ENCODE results near the gene CBX5. TPM values are rescaled to one million over a fixed set of nuclear protein-coding genes. Genes with fewer than 3 reads are reported as not detected.

Gene CBX5
- total and polyA plus RNA-seq, 2 of the 8 experiments (the other 6 are each of a cell fraction or from before 2014, with no cell fraction given) = 62.4 to 231 TPM

GRCh38 chr12:54199034-54199433 lies 80.9 kb downstream of the CBX5 start:
- CTCF ChIA-PET (ENCODE audit: partially characterized antibody) = interaction anchor here (0.5 to 20.1 kb wide), 19 partner anchors 8 to 718 kb away, joined by 3 to 339 read pairs (median 7); partner anchors contain the start of genes HOXC10, HOXC4, HOXC5 and HOXC6
- Histone ChIP-seq H2BK5ac (ENCODE audit: low read depth, low read length) (no peak overlapping the region), H3K14ac (ENCODE audit: insufficient read length) (no peak overlapping the region), H3K23me2 (ENCODE audit: low read depth, low read length) (no peaks in the 10 kb centered on the region), H3K9ac (replicated peaks in 1 of 4; ENCODE audit: extremely low read depth in 1 of 4, low read depth in 3 of 4, low read length in 3 of 4) (no peak overlapping the region), H2AFZ (ENCODE audit: low read length) (no peak overlapping the region), H4K8ac (ENCODE audit: extremely low read depth, insufficient read depth, low read length) (no peak overlapping the region), H3K27ac (ENCODE audit: low read depth, low read length) (no peak overlapping the region), H3K79me2 (ENCODE audit: control insufficient read depth in 1 of 2, insufficient read depth in 2 of 2, low read length in 2 of 2) (no peaks in the 10 kb centered on the region), H3K18ac (ENCODE audit: extremely low read depth, low read length) (no peak overlapping the region), H2AK5ac (ENCODE audit: low read depth, low read length) (no peak overlapping the region), H3K79me1 (ENCODE audit: low read depth, low read length) (no peaks in the 10 kb centered on the region), H3K56ac (replicated peaks; ENCODE audit: insufficient read length, low read depth, low read length) (no peak overlapping the region), H3K4me1 (replicated peaks in 1 of 4; ENCODE audit: control insufficient read depth in 3 of 4, insufficient read depth in 4 of 4, low read length in 3 of 4) (peaks cover 0 to 5% (median 0%) of the 10 kb centered on the region in 4 experiments; a peak in 3 of 7 replicates), H3K4ac (replicated peaks; ENCODE audit: insufficient read length, low read depth, low read length) (no peak overlapping the region), H3K27me3 (replicated peaks in 1 of 4; ENCODE audit: control insufficient read depth in 3 of 4, extremely low read depth in 1 of 4, insufficient read depth in 3 of 4, low read length in 3 of 4) (peaks cover 2 to 52% (median 28%) of the 10 kb centered on the region in 4 experiments), H2BK20ac (ENCODE audit: low read length) (peak overlapping the region; percentile 61; the same call in 1 of the 2 replicates), H4K5ac (ENCODE audit: insufficient read length, low read depth, low read length) (no peak overlapping the region), H2BK12ac (ENCODE audit: low read depth, low read length) (no peak overlapping the region), H4K20me1 (replicated peaks in 1 of 2; ENCODE audit: control insufficient read depth in 1 of 2, insufficient read depth in 2 of 2, low read length in 2 of 2) (no peaks in the 10 kb centered on the region), H2BK120ac (replicated peaks; ENCODE audit: low read depth, low read length) (no peak overlapping the region), H3K36me3 (ENCODE audit: control insufficient read depth in 2 of 4, insufficient read depth in 4 of 4, low read length in 3 of 4) (no peaks in the 10 kb centered on the region), H4K91ac (replicated peaks; ENCODE audit: insufficient read length, low read length) (no peak overlapping the region), H3K9me3 (ENCODE audit: insufficient read depth in 2 of 2, low read depth in 1 of 2, low read length in 1 of 2) (no peaks in the 10 kb centered on the region), H3K23ac (ENCODE audit: insufficient read length) (no peak overlapping the region), H3K4me3 (ENCODE audit: extremely low read depth in 1 of 4, insufficient read depth in 2 of 4, low read depth in 3 of 4, low read length in 4 of 4) (no peak overlapping the region), H3K4me2 (ENCODE audit: insufficient read depth in 1 of 2, low read depth in 2 of 2, low read length in 2 of 2) (no peak overlapping the region), H2BK15ac (ENCODE audit: low read length) (no peak overlapping the region)
- POLR2A ChIA-PET (ENCODE audit: partially characterized antibody) = interaction anchor here (0.6 to 1.1 kb wide), 3 partner anchors 20 to 190 kb away, joined by 3 read pairs; partner anchors contain the start of gene HOXC8
- 78% methylated on average over 6 of the region's 6 CpGs; no CpG with 5 or more reads in 1 of the 2 experiments for WGBS, 2 experiments (ENCODE audit: extremely low coverage in 1 of 2, insufficient coverage in 1 of 2, insufficient read length in 1 of 2, insufficient replicate concordance in 2 of 2, low coverage in 1 of 2, low lambda C conversion rate in 2 of 2, missing lambda C conversion rate in 1 of 2)
- DNase-seq (ENCODE audit: low read depth in 1 of 2, low spot score in 2 of 2) (no peak), FAIRE-seq (no peak)
- TF ChIP-seq BACH1 (IDR thresholded peaks at IDR 0.05; ENCODE audit: low read length) (no peak), SIX5 (IDR thresholded peaks at IDR 0.05; ENCODE audit: low read depth, low read length) (no peak), KDM1A (IDR thresholded peaks at IDR 0.05; ENCODE audit: borderline replicate concordance, low read length) (no peak), RNF2 (IDR thresholded peaks at IDR 0.05; ENCODE audit: borderline replicate concordance, low read depth, low read length, missing control alignments, poor library complexity, severe bottlenecking) (no peak), BCL11A (IDR thresholded peaks at IDR 0.05; ENCODE audit: low read depth in 2 of 2, low read length in 2 of 2) (no peak), ASH2L (IDR thresholded peaks at IDR 0.05; ENCODE audit: low read length) (no peak), TEAD4 (IDR thresholded peaks at IDR 0.05; ENCODE audit: low read depth, low read length) (no peak), TAF7 (optimal IDR thresholded peaks at IDR 0.05; ENCODE audit: borderline replicate concordance, low read depth, low read length) (no peak), POU5F1 (IDR thresholded peaks at IDR 0.05; ENCODE audit: low read depth, low read length) (no peak), PHF8 (conservative IDR thresholded peaks at IDR 0.05; ENCODE audit: low read depth, low read length) (no peak), KDM4A (IDR thresholded peaks at IDR 0.05; ENCODE audit: low read depth, low read length, severe bottlenecking) (no peak), YY1 (IDR thresholded peaks at IDR 0.05; ENCODE audit: low read depth, low read length) (no peak), SAP30 (IDR thresholded peaks at IDR 0.05; ENCODE audit: insufficient read depth, insufficient replicate concordance, low read length) (no peak), SRF (IDR thresholded peaks at IDR 0.05; ENCODE audit: low read depth, low read length) (no peak)
